Thymus (tissue), 11 donors: ENCODE data around the gene ZNF346. TPM values are rescaled to one million over a fixed set of nuclear protein-coding genes. Genes with fewer than 3 reads are reported as not detected.

Experiments
- DNase-seq, 9 donors: peaks; one replicate each; pipeline ENCODE4 v3.0.0-alpha.2; 2013; ENCODE audit warnings: low spot score in 9 of 9, low read depth in 6 of 9, missing footprints in 1 of 9
- H3K27ac ChIP-seq, 2 donors: one replicate each; pipeline ENCODE4 v1.5.1; 2013; ENCODE audit warnings: control low read depth in 1 of 2, low read depth in 1 of 2, low read length in 1 of 2, mild to moderate bottlenecking in 1 of 2, moderate library complexity in 1 of 2
- H3K27me3 ChIP-seq, 2 donors: one replicate each; pipeline ENCODE4 v1.5.1; 2013; ENCODE audit warnings: low read length in 1 of 2; ENCODE audit not compliant: control insufficient read depth in 2 of 2, insufficient read depth in 1 of 2
- H3K36me3 ChIP-seq, 2 donors: one replicate each; pipeline ENCODE4 v1.5.1; 2013; ENCODE audit warnings: low read length in 1 of 2, mild to moderate bottlenecking in 1 of 2, moderate library complexity in 1 of 2; ENCODE audit not compliant: control insufficient read depth in 2 of 2, insufficient read depth in 2 of 2
- H3K4me1 ChIP-seq, 2 donors: one replicate each; pipeline ENCODE4 v1.5.1; 2013; ENCODE audit warnings: low read length in 2 of 2; ENCODE audit not compliant: control insufficient read depth in 2 of 2, insufficient read depth in 2 of 2
- H3K4me3 ChIP-seq, 2 donors: one replicate each; pipeline ENCODE4 v1.5.1; 2013; ENCODE audit warnings: low read length in 2 of 2, control low read depth in 1 of 2, mild to moderate bottlenecking in 1 of 2
- H3K9me3 ChIP-seq, 2 donors: one replicate each; pipeline ENCODE4 v1.5.1; 2013; ENCODE audit warnings: low read length in 1 of 2, mild to moderate bottlenecking in 1 of 2; ENCODE audit not compliant: control insufficient read depth in 2 of 2, insufficient read depth in 1 of 2
- WGBS: extraction: QIAGEN DNeasy Blood & Tissue Kit; methylation state at CpG from one replicate; pipeline ENCODE4 v1.1.7; 2013; 5-methylcytosine and 5-hydroxymethylcytosine counted together
- polyA plus RNA-seq: library from polyadenylated mRNA; stranded (reverse); fragments of 200-250 nt; gene quantifications from one replicate; pipeline ENCODE4 v1.2.3, GENCODE V29; 2013
- total RNA-seq: library from RNA; stranded (reverse); fragments of 120-200 nt; gene quantifications from one replicate; pipeline ENCODE4 v1.2.4, GENCODE V29; 2013
- donor health status: healthy.

The ZNF346 gene
- total and polyA plus RNA-seq, 2 donors = 8.0 to 14.5 TPM

GRCh38 chr5:177113566-177114424 lies 91.3 kb downstream of the ZNF346 start:
- Histone ChIP-seq H3K4me1 (peaks cover 0 to 17% of the 10 kb centered on the region in 2 donors), H3K27me3 (peaks cover 0 to 2% of the 10 kb centered on the region in 2 donors), H3K9me3 (peaks cover 0 to 7% of the 10 kb centered on the region in 2 donors), H3K27ac (no peak overlapping the region), H3K36me3 (no peaks in the 10 kb centered on the region), H3K4me3 (no peak overlapping the region)
- WGBS = 23% methylated on average over 14 of the region's 14 CpGs
- DNase-seq = peak; percentile 53 to 88 (median 76)

GRCh38 chr5:177116631-177117373 lies 94.3 kb downstream of the ZNF346 start:
- Histone ChIP-seq H3K4me3 (peak overlapping the region; percentile 19 to 26), H3K36me3 (no peaks in the 10 kb centered on the region), H3K27ac (peak overlapping the region; percentile 9 to 19), H3K27me3 (no peaks in the 10 kb centered on the region), H3K4me1 (peaks cover 0 to 17% of the 10 kb centered on the region in 2 donors), H3K9me3 (peaks cover 0 to 7% of the 10 kb centered on the region in 2 donors)
- peak in 8 of 9 donors; percentile 64 to 90 (median 72) for DNase-seq
- 36% methylated on average over 49 of the region's 49 CpGs for WGBS

- peaks cover 0 to 7% of the 10 kb centered on the region in 2 donors for H3K9me3 ChIP-seq
- H3K27ac ChIP-seq = no peak overlapping the region
- no peaks in the 10 kb centered on the region for H3K27me3 ChIP-seq
- H3K4me1 ChIP-seq = peaks cover 0 to 17% of the 10 kb centered on the region in 2 donors
- H3K4me3 ChIP-seq = no peak overlapping the region
- 98% methylated on average over 30 of the region's 30 CpGs for WGBS
- DNase-seq = no peak
- no peaks in the 10 kb centered on the region for H3K36me3 ChIP-seq
These were observed 95.0 kb downstream of the ZNF346 start for GRCh38 chr5:177117441-177118045.

GRCh38 chr5:177122566-177122965 lies 100.1 kb downstream of the ZNF346 start:
- no peak overlapping the region for H3K27ac ChIP-seq
- H3K27me3 ChIP-seq = no peaks in the 10 kb centered on the region
- no peak for DNase-seq
- peaks cover 0 to under 1% of the 10 kb centered on the region in 2 donors for H3K9me3 ChIP-seq
- no peaks in the 10 kb centered on the region for H3K4me1 ChIP-seq
- WGBS = 94% methylated on average over 5 of the region's 5 CpGs
- H3K4me3 ChIP-seq = no peak overlapping the region
- no peaks in the 10 kb centered on the region for H3K36me3 ChIP-seq

- WGBS = 92% methylated on average over 15 of the region's 15 CpGs
- Histone ChIP-seq H3K9me3 (no peaks in the 10 kb centered on the region), H3K36me3 (no peaks in the 10 kb centered on the region), H3K4me3 (no peak overlapping the region), H3K4me1 (peaks cover 0 to 7% of the 10 kb centered on the region in 2 donors), H3K27me3 (no peaks in the 10 kb centered on the region), H3K27ac (no peak overlapping the region)
- DNase-seq = no peak
These were observed 101.4 kb downstream of the ZNF346 start for GRCh38 chr5:177123789-177124485.

GRCh38 chr5:177124486-177124991 lies 102.0 kb downstream of the ZNF346 start:
- 94% methylated on average over 4 of the region's 4 CpGs for WGBS

GRCh38 chr5:177126771-177127170 lies 104.3 kb downstream of the ZNF346 start:
- H3K27me3 ChIP-seq = no peaks in the 10 kb centered on the region
- H3K4me1 ChIP-seq = peaks cover 0 to 9% of the 10 kb centered on the region in 2 donors
- no peak for DNase-seq
- H3K4me3 ChIP-seq = no peak overlapping the region
- H3K9me3 ChIP-seq = no peaks in the 10 kb centered on the region
- H3K27ac ChIP-seq = no peak overlapping the region
- 100% methylated on average over 1 of the region's 1 CpG for WGBS
- H3K36me3 ChIP-seq = no peaks in the 10 kb centered on the region

More at GRCh38 chr5:177124486-177124991, 102.0 kb downstream of the ZNF346 start:
- Histone ChIP-seq H3K9me3 (no peaks in the 10 kb centered on the region), H3K36me3 (no peaks in the 10 kb centered on the region), H3K27me3 (no peaks in the 10 kb centered on the region), H3K4me1 (peaks cover 0 to 9% of the 10 kb centered on the region in 2 donors), H3K4me3 (no peak overlapping the region), H3K27ac (no peak overlapping the region)
- DNase-seq = no peak

GRCh38 chr5:177128551-177128981 lies 106.1 kb downstream of the ZNF346 start:
- H3K27me3 ChIP-seq = peaks cover 0 to 6% of the 10 kb centered on the region in 2 donors
- H3K27ac ChIP-seq = no peak overlapping the region
- H3K4me1 ChIP-seq = peaks cover 5 to 15% of the 10 kb centered on the region in 2 donors
- whole genome bisulfite sequencing = 60% methylated on average over 4 of the region's 4 CpGs
- H3K4me3 ChIP-seq = no peak overlapping the region
- no peaks in the 10 kb centered on the region for H3K9me3 ChIP-seq
- no peak for DNase-seq
- no peaks in the 10 kb centered on the region for H3K36me3 ChIP-seq
